Endodermal cell (in vitro differentiated cells): ENCODE measurements around the gene PCGF1. TPM values are rescaled to one million over a fixed set of nuclear protein-coding genes. Genes with fewer than 3 reads are reported as not detected.

Source experiments
- DNase-seq: peaks from one replicate; pipeline ENCODE4 v3.0.0-alpha.2; 2017
- H3K27ac ChIP-seq: 2 replicates; pipeline ENCODE4 v1.5.1; 2013; ENCODE audit warnings: mild to moderate bottlenecking, low read depth, low read length, moderate library complexity
- H3K27me3 ChIP-seq: 2 replicates; pipeline ENCODE4 v1.6.1; 2013; ENCODE audit warnings: mild to moderate bottlenecking, low read length, moderate library complexity; ENCODE audit not compliant: insufficient read depth, control insufficient read depth, poor library complexity, severe bottlenecking
- H3K36me3 ChIP-seq: 2 replicates; pipeline ENCODE4 v1.7.0; 2013; ENCODE audit warnings: mild to moderate bottlenecking, low read length, moderate library complexity; ENCODE audit not compliant: control insufficient read depth, insufficient read depth
- H3K4me1 ChIP-seq: one replicate; pipeline ENCODE4 v1.7.0; 2013; ENCODE audit warnings: low read length; ENCODE audit not compliant: control insufficient read depth, insufficient read depth
- H3K4me3 ChIP-seq: 2 replicates; pipeline ENCODE4 v1.5.1; 2013; ENCODE audit warnings: mild to moderate bottlenecking, low read length, moderate library complexity
- H3K9ac ChIP-seq: 2 replicates; pipeline ENCODE4 v1.6.1; 2013; ENCODE audit warnings: mild to moderate bottlenecking, low read length, moderate library complexity; ENCODE audit not compliant: poor library complexity, severe bottlenecking; ENCODE audit errors: extremely low read depth
- H3K9me3 ChIP-seq: 2 replicates; pipeline ENCODE4 v1.6.1; 2013; ENCODE audit warnings: mild to moderate bottlenecking, low read length, moderate library complexity; ENCODE audit not compliant: control insufficient read depth
- H3K27ac Mint-ChIP-seq: 2 replicates; pipeline ENCODE4 v1.8.0; 2020; ENCODE audit warnings: mixed read lengths
- H3K27me3 Mint-ChIP-seq: 2 replicates; pipeline ENCODE4 v1.8.0; 2021; ENCODE audit warnings: mild to moderate bottlenecking, mixed read lengths; ENCODE audit not compliant: insufficient read depth
- H3K36me3 Mint-ChIP-seq: 2 replicates; pipeline ENCODE4 v1.8.0; 2020; ENCODE audit warnings: low read depth, mixed read lengths
- H3K4me1 Mint-ChIP-seq: 2 replicates; pipeline ENCODE4 v1.8.0; 2020; ENCODE audit warnings: mixed read lengths
- H3K4me3 Mint-ChIP-seq: 2 replicates; pipeline ENCODE4 v1.8.0; 2020; ENCODE audit warnings: mild to moderate bottlenecking, moderate library complexity, mixed read lengths
- H3K9me3 Mint-ChIP-seq: 2 replicates; pipeline ENCODE4 v1.8.0; 2020; ENCODE audit warnings: mild to moderate bottlenecking, mixed read lengths
- CTCF ChIP-seq: fragments of 200-600 bp; sonication (generic); conservative IDR thresholded peaks from 2 replicates; pipeline ENCODE4 v1.5.0; 2021; ENCODE audit warnings: antibody characterized with exemption, mild to moderate bottlenecking
- WGBS, 2 experiments: methylation state at CpG; one replicate each; pipeline versions ENCODE4 v1.1.5 to v1.1.7; 2013; ENCODE audit warnings: missing lambda C conversion rate in 2 of 2, mixed read lengths in 1 of 2; ENCODE audit not compliant: insufficient coverage in 1 of 2, insufficient read length in 1 of 2; 5-methylcytosine and 5-hydroxymethylcytosine counted together
- total RNA-seq, 2 donors: library from RNA; stranded (reverse); fragmentation: NEBNext Ultra II Directional in 1 of 2; extraction: Animal tissue kit (Norgen Biotek cat#: 25700) in 1 of 2; gene quantifications; 2 replicates in 1 of 2; 3 replicates in 1 of 2; pipeline ENCODE4 v1.2.1, GENCODE V29; 2021

The PCGF1 gene
- total RNA-seq, 2 donors from 2014 or later = 15.5 to 21.4 TPM

- H3K4me3 Mint-ChIP-seq = peak overlapping the region; percentile 68
- TF ChIP-seq CTCF = no peak
- H3K4me3 ChIP-seq = peak overlapping the region; percentile 76
- no peaks in the 10 kb centered on the region for H3K9me3 Mint-ChIP-seq
- WGBS, 2 experiments = 77 to 85% methylated on average over 31 to 45 of the region's 45 CpGs
- peaks cover 4% of the 10 kb centered on the region for H3K4me1 ChIP-seq
- peaks cover 22% of the 10 kb centered on the region for H3K36me3 Mint-ChIP-seq
- peak; percentile 58 for DNase-seq
- peaks cover 11% of the 10 kb centered on the region for H3K36me3 ChIP-seq
- H3K9me3 ChIP-seq = no peaks in the 10 kb centered on the region
- H3K27ac ChIP-seq = no peak overlapping the region
- H3K27ac Mint-ChIP-seq = peak overlapping the region; percentile 64
- peaks cover 40% of the 10 kb centered on the region for H3K4me1 Mint-ChIP-seq
- no peak overlapping the region for H3K9ac ChIP-seq
- H3K27me3 Mint-ChIP-seq = peaks cover 74% of the 10 kb centered on the region
- H3K27me3 ChIP-seq = peaks cover 71% of the 10 kb centered on the region
Measured at GRCh38 chr2:74503506-74504475, 3.7 kb downstream of the PCGF1 start.

GRCh38 chr2:74502720-74503505 lies 4.6 kb downstream of the PCGF1 start:
- Histone ChIP-seq H3K9me3 (no peaks in the 10 kb centered on the region), H3K9ac (no peak overlapping the region), H3K4me1 (peaks cover 4% of the 10 kb centered on the region), H3K4me3 (peak overlapping the region; percentile 76), H3K36me3 (peaks cover 11% of the 10 kb centered on the region), H3K27ac (no peak overlapping the region), H3K27me3 (peaks cover 80% of the 10 kb centered on the region)
- Mint-ChIP-seq H3K27ac (peak overlapping the region; percentile 78), H3K36me3 (peaks cover 22% of the 10 kb centered on the region), H3K27me3 (peaks cover 77% of the 10 kb centered on the region), H3K9me3 (no peaks in the 10 kb centered on the region), H3K4me3 (peak overlapping the region; percentile 68), H3K4me1 (peaks cover 36% of the 10 kb centered on the region)
- WGBS, 2 experiments = 8 to 9% methylated on average over 34 to 67 of the region's 67 CpGs
- peak; percentile 90 for DNase-seq
- peak; percentile 36 for TF ChIP-seq CTCF

GRCh38 chr2:74502147-74502719 lies 5.3 kb downstream of the PCGF1 start:
- Histone ChIP-seq H3K27ac (no peak overlapping the region), H3K9me3 (no peaks in the 10 kb centered on the region), H3K4me1 (peaks cover 4% of the 10 kb centered on the region), H3K36me3 (peaks cover 11% of the 10 kb centered on the region), H3K4me3 (peak overlapping the region; percentile 76), H3K27me3 (peaks cover 86% of the 10 kb centered on the region), H3K9ac (no peak overlapping the region)
- H3K4me3 Mint-ChIP-seq = peak overlapping the region; percentile 68
- H3K9me3 Mint-ChIP-seq = no peaks in the 10 kb centered on the region
- H3K27me3 Mint-ChIP-seq = peaks cover 83% of the 10 kb centered on the region
- DNase-seq = peak; percentile 66
- no peak for TF ChIP-seq CTCF
- H3K36me3 Mint-ChIP-seq = peaks cover 22% of the 10 kb centered on the region
- 22 to 30% methylated on average over 14 to 32 of the region's 32 CpGs for WGBS, 2 experiments
- peak overlapping the region; percentile 78 for H3K27ac Mint-ChIP-seq
- H3K4me1 Mint-ChIP-seq = peaks cover 38% of the 10 kb centered on the region
